ENCODE measurements around the gene CREBL2.

- TF ChIP-seq CBFB (CRISPR knock-in tag; IDR thresholded peaks at IDR 0.05) (no peak), GMEB1 (CRISPR knock-in tag; IDR thresholded peaks at IDR 0.05; ENCODE audit: borderline replicate concordance) (no peak)
- TF ChIP-seq, protein P1, sequence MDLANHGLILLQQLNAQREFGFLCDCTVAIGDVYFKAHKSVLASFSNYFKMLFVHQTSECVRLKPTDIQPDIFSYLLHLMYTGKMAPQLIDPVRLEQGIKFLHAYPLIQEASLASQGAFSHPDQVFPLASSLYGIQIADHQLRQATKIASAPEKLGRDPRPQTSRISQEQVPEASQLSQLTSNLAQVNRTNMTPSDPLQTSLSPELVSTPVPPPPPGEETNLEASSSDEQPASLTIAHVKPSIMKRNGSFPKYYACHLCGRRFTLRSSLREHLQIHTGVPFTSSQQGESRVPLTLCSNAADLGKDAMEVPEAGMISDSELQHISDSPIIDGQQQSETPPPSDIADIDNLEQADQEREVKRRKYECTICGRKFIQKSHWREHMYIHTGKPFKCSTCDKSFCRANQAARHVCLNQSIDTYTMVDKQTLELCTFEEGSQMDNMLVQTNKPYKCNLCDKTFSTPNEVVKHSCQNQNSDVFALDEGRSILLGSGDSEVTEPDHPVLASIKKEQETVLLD (CRISPR knock-in tag; IDR thresholded peaks at IDR 0.05; ENCODE audit: low read depth) = no peak
Observed at GRCh38 chr12:12686472-12686871, 74.8 kb downstream of the CREBL2 start.

Measured in HepG2 (cell line).